Ectodermal cell (in vitro differentiated cells): ENCODE data around the gene ROR2.

Source experiments
- H3K27ac ChIP-seq: 2 replicates; pipeline ENCODE4 v1.7.0; 2013; ENCODE audit warnings: mild to moderate bottlenecking, low read depth, low read length; ENCODE audit not compliant: insufficient read depth, poor library complexity, severe bottlenecking
- H3K27me3 ChIP-seq: 2 replicates; pipeline ENCODE4 v1.7.0; 2013; ENCODE audit warnings: mild to moderate bottlenecking, low read length; ENCODE audit not compliant: insufficient read depth, control insufficient read depth, poor library complexity, severe bottlenecking
- H3K36me3 ChIP-seq: one replicate; pipeline ENCODE4 v1.7.0; 2013; ENCODE audit warnings: low read length; ENCODE audit not compliant: control insufficient read depth, insufficient read depth
- H3K4me1 ChIP-seq: one replicate; pipeline ENCODE4 v1.7.0; 2013; ENCODE audit warnings: low read length; ENCODE audit not compliant: control insufficient read depth, insufficient read depth
- H3K4me3 ChIP-seq: 2 replicates; pipeline ENCODE4 v1.7.0; 2013; ENCODE audit warnings: low read depth, low read length, control low read depth; ENCODE audit not compliant: insufficient read depth
- H3K9me3 ChIP-seq: 2 replicates; pipeline ENCODE4 v1.7.0; 2013; ENCODE audit warnings: mild to moderate bottlenecking, low read length, moderate library complexity; ENCODE audit not compliant: control insufficient read depth
- WGBS, 2 experiments: methylation state at CpG; one replicate each; pipeline ENCODE4 v1.1.7; 2013; ENCODE audit warnings: missing lambda C conversion rate in 2 of 2; 5-methylcytosine and 5-hydroxymethylcytosine counted together

Gene ROR2

DNA sequence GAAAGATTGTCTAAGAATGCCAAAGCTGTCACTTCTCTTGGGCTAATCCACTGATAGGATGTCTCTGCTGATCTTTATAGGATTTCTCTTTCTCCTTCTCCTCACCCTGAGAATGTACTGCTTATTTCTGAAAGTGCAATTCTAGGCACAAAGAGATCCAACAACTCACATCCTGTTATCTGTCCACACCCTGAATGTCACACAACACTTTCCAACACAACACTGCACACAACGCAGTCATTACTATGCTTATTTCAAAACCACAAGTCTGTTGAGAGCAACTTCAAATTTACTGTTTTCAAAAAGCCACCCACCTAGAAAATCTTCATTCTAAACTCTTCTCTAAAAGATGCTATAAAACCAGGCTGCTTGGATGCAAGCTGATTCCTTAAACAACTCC is 215.0 kb downstream of the ROR2 start:
- no peaks in the 10 kb centered on the region for H3K9me3 ChIP-seq
- WGBS, 2 experiments: 95% methylated on average over 1 of the region's 1 CpG
- H3K4me3 ChIP-seq: no peak overlapping the region
- H3K27me3 ChIP-seq: no peaks in the 10 kb centered on the region
- no peak overlapping the region for H3K27ac ChIP-seq
- H3K36me3 ChIP-seq: peaks cover 25% of the 10 kb centered on the region
- no peaks in the 10 kb centered on the region for H3K4me1 ChIP-seq

DNA sequence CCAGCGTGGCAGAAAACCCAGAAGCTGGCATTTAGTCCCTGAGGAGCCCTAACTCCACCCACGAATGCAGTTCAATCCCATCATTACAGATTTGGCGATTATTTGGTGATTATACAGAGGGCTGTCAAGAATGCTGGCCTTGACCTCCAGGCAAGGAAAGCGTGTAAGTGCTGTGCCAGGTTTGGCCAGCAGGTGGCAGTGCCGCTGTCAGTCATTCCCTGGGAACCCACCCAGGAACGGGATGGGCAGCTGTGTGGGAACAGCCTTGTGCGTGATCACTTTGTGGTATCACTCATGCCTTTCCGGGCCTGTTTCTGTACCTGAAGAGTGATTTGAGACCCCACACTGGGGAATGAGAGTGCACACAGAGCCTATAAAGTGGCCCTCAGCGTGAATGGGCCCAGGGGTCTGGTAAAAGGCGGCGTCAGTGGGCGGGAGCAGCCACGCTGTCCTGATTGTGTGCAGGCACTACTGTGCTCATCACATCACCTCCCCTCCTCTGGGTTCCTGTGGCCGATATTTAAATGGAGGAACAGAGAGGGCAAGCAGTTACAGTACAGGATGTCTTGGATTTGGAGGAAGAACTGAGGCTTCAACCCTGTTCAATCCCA is 215.6 kb downstream of the ROR2 start:
- peaks cover 29% of the 10 kb centered on the region for H3K36me3 ChIP-seq
- 61 to 65% methylated on average over 13 to 14 of the region's 14 CpGs for WGBS, 2 experiments
- H3K27me3 ChIP-seq: no peaks in the 10 kb centered on the region
- no peak overlapping the region for H3K4me3 ChIP-seq
- H3K27ac ChIP-seq: no peak overlapping the region
- no peaks in the 10 kb centered on the region for H3K9me3 ChIP-seq
- no peaks in the 10 kb centered on the region for H3K4me1 ChIP-seq

DNA sequence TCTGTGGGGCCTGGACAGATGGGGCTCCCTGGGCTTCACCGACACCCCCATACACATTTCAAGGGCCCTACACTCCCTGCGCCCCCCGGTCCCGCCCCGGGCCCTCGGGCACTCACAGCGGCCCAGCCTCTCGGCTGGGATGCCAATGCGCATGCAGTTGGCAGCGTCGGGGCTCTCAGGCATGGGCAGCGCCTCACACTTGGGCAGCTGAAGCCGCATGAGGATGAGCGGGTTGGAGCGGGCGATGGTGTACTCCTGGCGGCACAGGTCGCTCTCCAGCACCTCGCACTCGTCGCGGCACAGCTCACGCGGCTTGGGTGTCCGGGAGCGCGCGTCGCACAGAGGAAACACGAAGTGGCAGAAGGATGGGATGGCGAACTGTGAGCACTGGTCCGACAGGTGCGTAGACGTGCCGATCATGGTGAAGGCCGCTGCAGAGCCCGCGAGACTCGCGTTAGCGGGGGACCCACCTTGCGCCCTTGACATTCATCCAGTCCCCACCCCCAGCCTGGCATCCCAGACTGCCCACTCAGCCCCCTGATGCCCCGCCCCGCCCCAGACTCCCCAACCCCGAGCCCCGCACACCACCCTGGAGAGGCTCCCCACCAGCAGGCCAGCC is 216.9 kb downstream of the ROR2 start:
- no peak overlapping the region for H3K27ac ChIP-seq
- no peaks in the 10 kb centered on the region for H3K27me3 ChIP-seq
- no peaks in the 10 kb centered on the region for H3K4me1 ChIP-seq
- peaks cover 34% of the 10 kb centered on the region for H3K36me3 ChIP-seq
- WGBS, 2 experiments: 96 to 97% methylated on average over 45 to 46 of the region's 46 CpGs
- no peaks in the 10 kb centered on the region for H3K9me3 ChIP-seq
- no peak overlapping the region for H3K4me3 ChIP-seq

DNA sequence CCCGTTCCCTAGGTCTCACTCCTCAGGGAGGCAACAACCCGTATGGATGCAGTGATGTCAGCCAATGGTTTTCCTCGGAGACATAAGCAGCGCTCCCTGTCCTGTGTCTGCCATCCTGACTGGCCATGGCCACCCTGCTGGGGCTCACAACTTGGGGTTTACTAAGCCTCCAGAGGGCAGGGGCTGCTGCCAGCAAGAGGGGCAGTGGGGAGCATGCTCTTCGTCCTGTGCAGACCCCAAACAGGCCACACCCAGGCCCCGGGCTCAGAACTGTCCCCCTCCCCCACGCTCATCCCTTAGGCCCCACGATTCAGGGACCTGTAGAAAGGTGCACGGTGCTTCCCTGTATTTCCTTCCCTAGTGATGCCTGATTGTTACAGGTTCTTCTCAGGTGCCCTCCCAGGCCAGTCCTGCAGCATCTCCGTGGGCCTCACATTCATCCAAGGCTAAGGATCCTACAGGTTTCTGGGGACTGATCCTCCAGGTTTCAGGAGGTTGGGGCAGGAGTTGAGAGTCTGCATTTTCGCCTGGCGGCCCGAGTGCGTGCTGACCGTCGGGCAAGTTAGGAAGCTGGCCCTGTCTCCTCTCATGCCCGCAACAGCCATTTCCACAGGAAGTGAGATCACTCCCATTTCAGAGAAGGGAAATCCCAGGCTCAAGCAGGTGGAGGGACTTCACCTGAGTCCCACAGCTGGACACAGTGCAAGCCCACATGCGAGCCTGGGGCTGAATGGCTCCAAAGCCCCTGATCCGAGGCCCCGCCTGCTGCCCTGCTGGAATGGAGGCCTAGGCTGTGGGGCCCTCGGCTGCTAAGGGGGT is 217.6 kb downstream of the ROR2 start:
- 88 to 89% methylated on average over 21 of the region's 21 CpGs for whole genome bisulfite sequencing, 2 experiments
- no peaks in the 10 kb centered on the region for H3K9me3 ChIP-seq
- H3K27me3 ChIP-seq: no peaks in the 10 kb centered on the region
- H3K4me1 ChIP-seq: no peaks in the 10 kb centered on the region
- H3K36me3 ChIP-seq: peaks cover 34% of the 10 kb centered on the region
- no peak overlapping the region for H3K4me3 ChIP-seq
- H3K27ac ChIP-seq: no peak overlapping the region

DNA sequence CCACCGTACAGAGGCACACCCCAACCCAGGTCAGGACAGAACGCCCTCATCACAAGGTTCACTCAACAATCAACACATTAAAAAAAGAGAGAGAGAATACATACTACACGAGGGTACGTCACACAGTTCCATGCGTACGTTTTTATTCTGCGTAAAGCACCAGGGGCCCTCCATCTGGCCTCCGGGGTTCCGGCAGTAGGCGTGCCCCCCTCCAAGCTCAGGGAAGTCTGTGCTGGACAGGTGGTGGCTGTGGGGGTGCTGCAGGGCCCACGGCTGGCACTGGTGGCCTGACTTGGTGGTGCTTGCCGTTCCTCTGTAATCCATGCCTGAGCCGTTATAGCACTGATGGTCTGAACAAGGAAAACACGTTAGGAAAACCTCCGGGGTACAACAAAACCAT is 219.2 kb downstream of the ROR2 start:
- no peaks in the 10 kb centered on the region for H3K27me3 ChIP-seq
- no peak overlapping the region for H3K27ac ChIP-seq
- WGBS, 2 experiments: 88 to 89% methylated on average over 15 of the region's 15 CpGs

DNA sequence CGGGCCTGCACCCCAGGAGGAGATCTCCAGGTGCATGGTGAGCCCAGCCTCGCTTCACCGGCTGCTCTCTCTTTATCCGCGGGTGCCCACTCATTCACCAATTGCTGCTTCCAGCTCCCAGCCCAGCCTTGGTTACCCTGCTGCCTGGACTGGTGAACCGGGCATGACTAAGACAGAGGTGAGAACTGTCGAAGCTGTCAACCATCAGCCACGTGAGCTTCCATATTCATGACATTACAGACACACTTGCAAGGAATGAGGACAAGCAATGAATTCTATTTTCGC is 220.5 kb downstream of the ROR2 start:
- H3K27ac ChIP-seq: no peak overlapping the region
- H3K36me3 ChIP-seq: peaks cover 35% of the 10 kb centered on the region
- no peaks in the 10 kb centered on the region for H3K4me1 ChIP-seq
- WGBS, 2 experiments: 96% methylated on average over 9 of the region's 9 CpGs
- H3K4me3 ChIP-seq: no peak overlapping the region
- no peaks in the 10 kb centered on the region for H3K9me3 ChIP-seq
- no peaks in the 10 kb centered on the region for H3K27me3 ChIP-seq

More for the DNA sequence above, 219.2 kb downstream of the ROR2 start:
- Histone ChIP-seq H3K4me3 (no peak overlapping the region), H3K4me1 (no peaks in the 10 kb centered on the region), H3K36me3 (peaks cover 30% of the 10 kb centered on the region), H3K9me3 (no peaks in the 10 kb centered on the region)

DNA sequence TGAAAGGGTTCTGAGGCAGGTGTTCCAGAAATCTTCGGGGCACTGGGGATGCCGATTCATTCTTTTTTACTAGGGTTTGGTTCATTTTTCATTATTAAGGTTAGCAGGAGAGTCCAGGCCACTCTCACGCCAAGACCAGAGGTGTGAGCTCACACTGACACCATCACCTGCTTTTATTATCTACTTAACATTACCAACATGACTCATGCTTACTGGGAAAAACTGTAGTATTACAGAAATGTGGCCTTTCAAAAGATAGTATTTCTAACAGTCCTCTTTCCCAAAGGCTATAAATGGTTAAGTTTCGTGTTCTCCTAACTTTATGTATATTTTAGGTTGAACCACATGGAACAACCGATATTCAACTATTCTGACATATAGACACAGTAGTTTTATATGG is 222.1 kb downstream of the ROR2 start:
- Histone ChIP-seq H3K9me3 (no peaks in the 10 kb centered on the region), H3K27me3 (no peaks in the 10 kb centered on the region), H3K36me3 (peaks cover 45% of the 10 kb centered on the region), H3K4me3 (no peak overlapping the region), H3K27ac (no peak overlapping the region), H3K4me1 (no peaks in the 10 kb centered on the region)
- WGBS, 2 experiments: 92 to 100% methylated on average over 3 to 5 of the region's 5 CpGs

DNA sequence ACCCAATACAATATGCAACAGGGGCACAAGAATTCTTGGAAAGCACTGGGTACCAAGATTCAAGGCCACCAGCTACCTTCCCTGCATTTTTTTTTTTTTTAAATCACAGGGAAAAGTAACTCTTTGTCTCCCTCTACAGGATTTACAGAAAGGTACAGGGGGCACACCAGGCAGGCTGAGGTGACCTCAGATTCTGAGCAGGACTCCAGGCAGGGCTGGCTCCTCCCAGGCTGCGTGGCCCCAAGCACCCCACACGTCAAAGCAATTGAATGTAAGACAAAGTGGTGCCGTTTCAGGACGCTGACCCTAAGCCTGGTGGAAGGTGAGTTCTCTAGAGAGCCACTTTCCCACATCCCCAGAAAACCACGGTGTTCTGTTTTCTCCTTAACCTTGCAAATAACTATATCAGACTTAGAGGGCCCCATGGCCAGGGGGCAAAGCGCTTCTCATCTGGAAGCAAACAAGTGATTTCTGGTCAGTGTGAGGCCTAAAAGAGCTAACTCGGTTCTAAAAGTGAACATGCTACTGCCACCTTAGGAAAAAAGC is 222.6 kb downstream of the ROR2 start:
- Histone ChIP-seq H3K4me1 (no peaks in the 10 kb centered on the region), H3K9me3 (no peaks in the 10 kb centered on the region), H3K4me3 (no peak overlapping the region), H3K36me3 (peaks cover 40% of the 10 kb centered on the region), H3K27ac (no peak overlapping the region), H3K27me3 (no peaks in the 10 kb centered on the region)
- 51 to 55% methylated on average over 7 of the region's 7 CpGs for WGBS, 2 experiments

DNA sequence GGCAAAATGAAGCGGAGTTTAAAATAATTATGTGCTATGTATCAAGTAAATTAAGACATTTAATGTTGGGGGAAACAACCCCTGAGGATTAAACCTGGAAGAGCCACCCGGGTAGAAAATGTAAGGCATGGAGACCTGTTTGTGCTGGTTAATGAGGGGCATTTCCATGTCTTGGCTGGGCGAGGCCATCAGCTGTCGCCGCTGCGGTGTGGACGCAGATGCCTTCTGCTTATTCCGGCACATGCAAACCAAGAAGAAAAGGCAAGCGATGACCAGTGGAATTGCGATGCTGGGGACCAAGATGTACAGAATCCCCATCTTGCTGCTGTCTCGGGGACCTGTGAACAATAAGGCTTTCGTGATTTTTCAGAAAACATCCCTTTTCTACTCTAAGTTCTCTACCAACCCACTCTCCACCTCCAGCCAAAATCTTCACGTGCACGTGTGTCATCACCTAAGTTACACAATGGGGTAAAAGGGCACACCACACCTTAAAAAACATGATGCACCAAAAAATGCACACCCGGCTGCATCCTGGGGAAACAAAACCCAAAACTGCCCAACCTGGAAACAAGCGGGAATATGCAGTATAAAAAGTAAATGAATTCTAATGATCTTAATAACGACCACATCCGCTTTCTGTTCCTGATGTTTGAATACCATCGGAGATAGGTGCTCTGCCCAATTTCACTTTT is 223.5 kb downstream of the ROR2 start:
- Histone ChIP-seq H3K36me3 (peaks cover 40% of the 10 kb centered on the region), H3K9me3 (no peaks in the 10 kb centered on the region), H3K4me1 (no peaks in the 10 kb centered on the region), H3K27ac (no peak overlapping the region), H3K4me3 (no peak overlapping the region), H3K27me3 (no peaks in the 10 kb centered on the region)
- WGBS, 2 experiments: 91 to 92% methylated on average over 19 of the region's 19 CpGs

DNA sequence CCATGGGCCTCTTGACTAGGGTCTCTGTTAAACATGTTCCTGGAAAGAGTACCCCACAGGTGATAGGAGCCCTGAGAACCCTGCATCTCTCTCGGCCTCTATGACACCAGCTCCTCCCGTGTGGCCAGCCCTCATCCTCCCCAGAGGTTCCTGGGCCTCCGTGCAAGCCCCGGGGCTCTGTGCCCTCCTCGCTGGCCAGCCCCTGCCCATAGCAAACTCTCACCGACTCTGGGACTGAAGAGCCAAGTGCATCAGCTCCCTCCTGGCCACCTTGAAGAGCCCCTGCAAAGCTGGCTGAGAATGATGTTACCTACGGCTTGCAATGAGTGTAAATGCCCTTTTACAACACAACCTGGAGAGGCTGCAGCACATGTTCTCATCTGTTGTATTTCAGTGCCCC is 224.4 kb downstream of the ROR2 start:
- H3K9me3 ChIP-seq: no peaks in the 10 kb centered on the region
- no peak overlapping the region for H3K27ac ChIP-seq
- no peak overlapping the region for H3K4me3 ChIP-seq
- no peaks in the 10 kb centered on the region for H3K27me3 ChIP-seq
- H3K36me3 ChIP-seq: peaks cover 34% of the 10 kb centered on the region
- no peaks in the 10 kb centered on the region for H3K4me1 ChIP-seq
- WGBS, 2 experiments: 93 to 96% methylated on average over 7 of the region's 7 CpGs
